Measurements from ENCODE around the gene LMAN2L. TPM values are rescaled to one million over a fixed set of nuclear protein-coding genes. Genes with fewer than 3 reads are reported as not detected.

Gene LMAN2L
- total RNA-seq, 2 donors from 2014 or later, result 11.7 to 22.1 TPM

DNA sequence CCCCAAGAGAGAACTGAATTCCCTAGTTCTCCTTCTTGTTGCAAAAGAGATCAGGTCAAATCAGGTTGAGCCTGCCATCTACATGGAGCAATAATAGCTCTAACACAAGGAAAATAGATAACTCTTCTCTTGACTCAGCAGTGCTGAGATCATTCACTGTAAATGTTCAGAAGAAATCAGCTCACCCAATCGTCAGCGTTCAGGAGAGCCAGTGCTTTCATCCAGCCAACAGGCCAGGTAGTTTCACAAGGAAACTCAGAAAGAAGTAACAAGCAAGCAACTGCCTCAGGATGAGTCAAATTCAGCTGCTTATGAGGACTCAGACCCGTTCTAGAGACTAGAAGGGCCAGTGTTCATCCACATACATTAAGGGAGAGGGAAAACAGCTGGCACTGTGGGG lies 5.9 kb downstream of the LMAN2L start:
- DNase-seq (no peak), ATAC-seq (no peak)
- intact Hi-C loops (cut with DNase I), result loop anchor here in 1 of 2 donors (10.0 kb wide), 1 partner anchor 231 kb away; no protein-coding TSS in a partner anchor

- intact Hi-C loops (cut with DNase I), result loop anchor here in 1 of 2 donors (10.0 kb wide), 1 partner anchor 235 kb away; no protein-coding TSS in a partner anchor
- peak in 1 of 2 donors; percentile 58 for ATAC-seq
- DNase-seq, result no peak
Measured at GRCh38 chr2:96730212-96730611, 9.7 kb downstream of the LMAN2L start.

GRCh38 chr2:96729748-96730147 lies 10.1 kb downstream of the LMAN2L start:
- DNase-seq (no peak), ATAC-seq (peak; percentile 50 to 55)
- intact Hi-C loops (cut with DNase I), result loop anchor here in 1 of 2 donors (10.0 kb wide), 1 partner anchor 235 kb away; no protein-coding TSS in a partner anchor

GRCh38 chr2:96727431-96727830 lies 12.4 kb downstream of the LMAN2L start:
- ATAC-seq, result no peak
- no peak for DNase-seq
- intact Hi-C loops (cut with DNase I), result no loop called here

GRCh38 chr2:96726131-96726530 lies 13.7 kb downstream of the LMAN2L start:
- no peak for DNase-seq
- intact Hi-C loops (cut with DNase I), result no loop called here
- ATAC-seq, result no peak

DNA sequence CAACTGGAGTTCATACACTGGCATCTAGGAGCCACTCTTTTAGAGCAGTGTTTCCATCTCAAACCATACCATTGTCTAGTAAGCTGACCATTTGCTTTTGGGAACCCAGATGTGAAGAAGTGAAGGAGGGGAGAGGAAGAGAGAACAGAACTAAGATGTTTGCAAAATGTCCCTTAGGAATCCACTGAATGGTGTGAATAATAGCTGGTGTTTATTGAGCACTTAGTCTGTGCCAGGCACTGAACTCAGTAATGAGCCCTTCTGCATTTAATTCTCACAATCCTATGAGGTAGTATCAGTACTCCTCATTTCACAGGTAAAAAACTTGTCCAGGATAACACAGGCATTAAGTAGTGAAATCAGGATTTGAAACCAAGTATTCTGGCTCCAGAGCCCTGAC lies 23.5 kb downstream of the LMAN2L start:
- ATAC-seq (no peak), DNase-seq (no peak)
- intact Hi-C loops (cut with DNase I), result no loop called here

DNA sequence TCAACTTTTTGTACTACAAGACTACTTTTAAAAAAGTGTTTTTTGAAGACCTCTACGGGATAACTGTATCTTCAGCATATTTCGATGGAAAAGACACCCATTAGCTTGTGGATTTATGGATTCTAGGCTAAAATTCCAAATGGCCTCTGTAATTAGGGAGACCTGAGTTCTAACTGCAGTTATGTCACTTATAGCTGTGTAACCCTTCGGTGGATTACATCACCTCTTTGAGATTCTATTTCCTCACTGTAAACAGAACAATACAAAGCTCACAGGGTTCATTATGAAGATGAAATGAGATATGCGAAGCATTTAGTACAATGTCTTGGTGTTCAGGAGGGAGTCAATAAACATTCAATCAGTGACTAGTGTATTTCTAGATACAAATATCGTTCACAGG lies 24.2 kb downstream of the LMAN2L start:
- ATAC-seq (no peak), DNase-seq (no peak)
- intact Hi-C loops (cut with DNase I), result no loop called here

DNA sequence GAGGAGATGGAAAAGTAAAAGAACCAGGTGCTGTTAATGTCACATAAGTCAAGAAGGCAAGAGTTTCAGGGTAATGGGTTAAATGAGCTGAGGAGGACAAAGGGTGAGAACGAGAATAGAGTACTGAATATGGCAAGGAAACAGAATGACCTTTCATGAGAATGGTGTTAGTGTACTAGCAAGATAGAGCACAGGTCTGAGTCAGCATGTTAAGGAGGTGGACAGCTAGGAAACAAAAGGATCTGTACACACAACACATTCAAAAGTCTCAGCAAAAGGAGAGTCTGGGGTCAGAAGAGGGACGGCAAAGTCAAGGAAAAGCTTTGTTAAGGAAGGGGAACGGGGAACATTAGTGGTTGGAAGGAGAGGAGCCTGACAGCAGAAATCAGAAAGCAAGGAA lies 28.9 kb downstream of the LMAN2L start:
- DNase-seq, result no peak
- intact Hi-C loops (cut with DNase I), result no loop called here
- ATAC-seq, result no peak

- ATAC-seq, result no peak
Measured at GRCh38 chr2:96703021-96703751, 36.7 kb downstream of the LMAN2L start.

GRCh38 chr2:96702098-96702785 lies 37.6 kb downstream of the LMAN2L start:
- ATAC-seq (no peak), DNase-seq (no peak)
- intact Hi-C loops (cut with DNase I), result no loop called here

More at GRCh38 chr2:96703021-96703751, 36.7 kb downstream of the LMAN2L start:
- no peak for DNase-seq
- intact Hi-C loops (cut with DNase I), result no loop called here

DNA sequence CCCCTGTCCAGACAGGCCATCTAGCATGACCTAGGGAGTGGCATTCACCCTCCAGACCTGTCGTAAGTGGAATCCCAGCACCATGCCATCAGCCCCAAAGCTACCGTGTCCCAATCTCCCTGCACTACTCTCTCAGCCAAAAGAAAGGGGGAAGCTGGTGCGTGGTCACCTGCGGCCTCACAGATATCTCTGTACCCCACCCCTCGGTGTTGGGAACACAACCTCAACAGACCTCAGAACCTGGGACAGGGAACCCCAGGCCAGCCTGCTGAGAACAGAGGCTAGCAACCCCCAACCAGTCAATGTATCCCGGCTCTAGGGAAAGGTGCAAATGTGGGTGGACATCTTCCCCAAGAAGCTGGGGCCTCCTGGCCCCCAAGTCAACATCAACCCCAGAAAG lies 38.2 kb downstream of the LMAN2L start:
- intact Hi-C loops (cut with DNase I), result no loop called here
- ATAC-seq, result no peak
- DNase-seq, result no peak

GRCh38 chr2:96700086-96700485 lies 39.8 kb downstream of the LMAN2L start:
- intact Hi-C loops (cut with DNase I), result no loop called here
- no peak for ATAC-seq
- no peak for DNase-seq

DNA sequence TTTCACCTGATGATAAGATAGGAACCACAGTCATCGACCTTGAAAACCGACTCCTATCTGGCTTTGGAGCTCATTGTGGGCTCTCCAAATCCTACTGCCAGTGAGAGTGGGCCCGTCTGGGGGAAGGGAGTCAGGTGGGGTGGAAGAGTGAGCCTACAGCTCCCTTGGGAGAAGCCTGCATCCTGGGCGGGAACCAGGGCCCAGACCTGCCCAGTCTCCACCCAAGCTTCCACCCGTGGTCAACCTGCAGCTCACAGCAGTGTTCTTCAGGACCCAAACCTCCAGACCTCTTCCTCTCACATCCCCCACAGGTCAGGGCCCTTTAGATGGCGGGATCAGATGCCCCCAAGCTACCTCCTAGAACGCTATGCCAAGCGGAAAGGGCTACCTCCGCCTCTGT lies 40.2 kb downstream of the LMAN2L start:
- intact Hi-C loops (cut with DNase I), result no loop called here
- DNase-seq (no peak), ATAC-seq (no peak)

GRCh38 chr2:96699021-96699420 lies 40.8 kb downstream of the LMAN2L start:
- DNase-seq (no peak), ATAC-seq (no peak)
- intact Hi-C loops (cut with DNase I), result no loop called here

DNA sequence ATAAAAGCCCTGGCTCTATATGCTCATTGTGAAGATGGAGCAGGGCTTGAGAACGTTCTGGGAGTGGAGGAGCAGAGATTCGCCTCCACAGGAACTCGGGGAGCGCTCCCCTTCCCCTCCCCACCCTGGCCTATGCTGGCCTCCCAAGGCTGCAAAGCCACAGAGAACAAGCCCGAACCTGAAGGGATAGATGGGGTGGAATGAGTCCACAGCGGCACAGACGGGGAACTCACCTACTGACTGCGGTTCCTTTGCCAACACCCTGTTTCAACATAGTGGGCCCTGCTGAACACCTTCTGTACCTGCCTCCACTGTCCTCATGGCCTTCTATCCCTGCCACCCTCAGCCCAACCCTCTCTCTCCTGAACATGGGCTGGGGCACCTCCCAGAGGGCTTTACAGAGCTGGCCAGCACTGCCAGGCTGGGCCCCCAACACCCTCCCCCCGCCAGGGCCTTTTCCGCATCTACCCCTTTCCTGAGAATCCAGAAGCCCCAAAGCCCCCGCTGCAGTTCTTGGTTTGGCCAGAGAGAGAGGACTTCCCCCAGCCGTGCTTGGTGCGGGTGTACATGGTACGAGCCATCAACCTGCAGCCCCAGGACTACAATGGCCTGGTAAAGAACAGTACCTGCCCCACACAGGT lies 41.5 kb downstream of the LMAN2L start:
- ATAC-seq (no peak), DNase-seq (no peak)
- intact Hi-C loops (cut with DNase I), result no loop called here

DNA sequence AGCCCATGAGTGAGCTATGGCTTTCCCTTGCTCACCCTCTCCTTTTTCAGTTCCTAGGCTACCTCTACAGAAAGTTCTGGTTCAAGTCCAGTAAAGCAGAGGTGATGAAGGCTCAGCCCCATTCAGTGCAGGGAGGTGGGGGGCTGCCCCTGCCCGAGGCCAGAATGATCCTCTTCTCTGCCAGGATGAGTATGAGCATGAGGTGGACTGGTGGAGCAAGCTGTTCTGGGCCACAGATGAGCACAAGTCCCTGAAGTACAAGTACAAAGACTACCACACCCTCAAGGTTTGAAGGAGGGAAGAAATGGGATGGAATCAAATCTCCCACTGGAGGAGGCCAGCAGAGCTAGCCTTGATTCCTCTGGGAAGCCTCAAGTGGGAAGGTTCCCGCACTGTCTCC lies 42.4 kb downstream of the LMAN2L start:
- ATAC-seq (no peak), DNase-seq (no peak)
- intact Hi-C loops (cut with DNase I), result no loop called here

- intact Hi-C loops (cut with DNase I), result no loop called here
- ATAC-seq, result no peak
- DNase-seq, result no peak
Measured at GRCh38 chr2:96695602-96696001, 44.3 kb downstream of the LMAN2L start.

DNA sequence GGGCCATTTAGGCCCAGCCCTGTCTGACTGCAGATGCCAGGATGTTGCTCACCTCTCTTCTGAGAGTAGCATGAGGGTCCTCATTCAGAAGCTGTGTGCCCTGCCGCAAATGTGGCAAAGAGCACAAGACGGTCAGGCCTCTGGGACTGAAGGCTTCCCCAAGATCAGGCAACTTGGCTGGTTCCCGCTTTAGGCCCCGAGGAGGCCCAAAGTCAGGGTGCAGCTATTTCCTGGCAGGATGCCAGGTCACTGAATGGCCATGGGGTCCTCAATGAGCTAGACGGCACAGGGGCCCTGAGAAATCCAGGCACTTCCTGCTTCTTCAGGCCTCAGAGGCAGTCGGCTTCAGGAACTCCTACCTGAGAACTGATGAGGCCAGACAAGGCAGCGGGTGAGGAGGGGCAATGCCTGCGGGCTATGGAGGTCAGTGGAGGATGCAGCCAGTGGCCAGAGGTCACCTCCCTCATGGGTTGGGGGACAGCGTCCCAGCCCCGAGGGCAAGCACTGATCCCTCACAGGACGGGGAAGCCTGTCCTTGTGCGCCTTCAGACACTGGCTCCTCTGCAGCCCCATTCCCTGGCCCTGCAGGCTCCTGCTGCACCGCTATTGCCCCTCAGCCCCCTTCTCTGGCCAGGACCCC lies 44.9 kb downstream of the LMAN2L start:
- ATAC-seq (no peak), DNase-seq (no peak)
- intact Hi-C loops (cut with DNase I), result no loop called here

GRCh38 chr2:96694279-96694678 lies 45.6 kb downstream of the LMAN2L start:
- DNase-seq (no peak), ATAC-seq (no peak)
- intact Hi-C loops (cut with DNase I), result no loop called here

Measured in left cardiac atrium (tissue), 4 donors.